Loucy (cell line): ENCODE measurements around the gene WNT4.

Source experiments
- H2AFZ ChIP-seq: fragments of 200-600 bp; sonication (generic); 2 replicates; pipeline ENCODE4 v1.6.0; 2016; ENCODE audit warnings: antibody characterized with exemption, mild to moderate bottlenecking, low read length, moderate library complexity
- H3F3A ChIP-seq: fragments of 200-600 bp; 2 replicates; pipeline ENCODE4 v1.6.0; 2016; ENCODE audit warnings: antibody characterized with exemption, low read depth, mild to moderate bottlenecking
- H3K27me3 ChIP-seq: fragments of 200-600 bp; sonication (generic); 2 replicates; pipeline ENCODE4 v1.6.1; 2014; ENCODE audit warnings: low read length, mild to moderate bottlenecking; ENCODE audit not compliant: insufficient read depth, poor library complexity, severe bottlenecking
- H3K36me3 ChIP-seq: fragments of 200-600 bp; sonication (generic); 2 replicates; pipeline ENCODE4 v1.6.1; 2016; ENCODE audit warnings: low read length; ENCODE audit not compliant: insufficient read depth
- H3K4me1 ChIP-seq: fragments of 200-600 bp; sonication (generic); 2 replicates; pipeline ENCODE4 v1.5.1; 2014; ENCODE audit warnings: low read length, mild to moderate bottlenecking; ENCODE audit not compliant: insufficient read depth, poor library complexity, severe bottlenecking
- H3K4me2 ChIP-seq: fragments of 200-600 bp; sonication (generic); 2 replicates; pipeline ENCODE4 v1.6.0; 2014; ENCODE audit warnings: antibody characterized with exemption, low read length, low read depth, mild to moderate bottlenecking; ENCODE audit not compliant: poor library complexity, severe bottlenecking
- H3K4me3 ChIP-seq: fragments of 200-600 bp; sonication (generic); 2 replicates; pipeline ENCODE4 v1.5.1; 2014; ENCODE audit warnings: low read length, mild to moderate bottlenecking, mixed read lengths; ENCODE audit not compliant: poor library complexity, severe bottlenecking
- H3K79me2 ChIP-seq: fragments of 200-600 bp; sonication (generic); 2 replicates; pipeline ENCODE4 v1.6.1; 2014; ENCODE audit warnings: low read length; ENCODE audit not compliant: insufficient read depth
- H3K9ac ChIP-seq: fragments of 200-600 bp; sonication (generic); 2 replicates; pipeline ENCODE4 v1.6.0; 2014; ENCODE audit warnings: mild to moderate bottlenecking, low read depth, low read length, moderate library complexity; ENCODE audit not compliant: poor library complexity, severe bottlenecking
- H3K9me2 ChIP-seq: fragments of 200-600 bp; sonication (generic); replicated peaks from 2 replicates; pipeline ENCODE4 v1.6.1; 2016; ENCODE audit warnings: low read depth, low read length, mixed read lengths
- H3K9me3 ChIP-seq: fragments of 200-600 bp; sonication (generic); 2 replicates; pipeline ENCODE4 v1.6.1; 2014; ENCODE audit warnings: mild to moderate bottlenecking, antibody characterized with exemption, low read length, low read depth; ENCODE audit not compliant: insufficient read depth
- H4K20me1 ChIP-seq: fragments of 200-600 bp; sonication (generic); 2 replicates; pipeline ENCODE4 v1.6.0; 2014; ENCODE audit warnings: antibody characterized with exemption, low read length, mild to moderate bottlenecking; ENCODE audit not compliant: insufficient read depth, poor library complexity, severe bottlenecking
- EZH2phosphoT487 ChIP-seq: fragments of 200-600 bp; IDR thresholded peaks from 2 replicates; pipeline ENCODE4 v1.6.1; 2018; ENCODE audit warnings: antibody characterized with exemption, mild to moderate bottlenecking, moderate library complexity, borderline replicate concordance
- TF ChIP-seq, protein P1 (sequence below): fragments of 200-600 bp; sonication (generic); conservative IDR thresholded peaks from 2 replicates; pipeline ENCODE4 v1.5.1; 2014; ENCODE audit warnings: mild to moderate bottlenecking, antibody characterized with exemption, low read length

WNT4 gene

DNA sequence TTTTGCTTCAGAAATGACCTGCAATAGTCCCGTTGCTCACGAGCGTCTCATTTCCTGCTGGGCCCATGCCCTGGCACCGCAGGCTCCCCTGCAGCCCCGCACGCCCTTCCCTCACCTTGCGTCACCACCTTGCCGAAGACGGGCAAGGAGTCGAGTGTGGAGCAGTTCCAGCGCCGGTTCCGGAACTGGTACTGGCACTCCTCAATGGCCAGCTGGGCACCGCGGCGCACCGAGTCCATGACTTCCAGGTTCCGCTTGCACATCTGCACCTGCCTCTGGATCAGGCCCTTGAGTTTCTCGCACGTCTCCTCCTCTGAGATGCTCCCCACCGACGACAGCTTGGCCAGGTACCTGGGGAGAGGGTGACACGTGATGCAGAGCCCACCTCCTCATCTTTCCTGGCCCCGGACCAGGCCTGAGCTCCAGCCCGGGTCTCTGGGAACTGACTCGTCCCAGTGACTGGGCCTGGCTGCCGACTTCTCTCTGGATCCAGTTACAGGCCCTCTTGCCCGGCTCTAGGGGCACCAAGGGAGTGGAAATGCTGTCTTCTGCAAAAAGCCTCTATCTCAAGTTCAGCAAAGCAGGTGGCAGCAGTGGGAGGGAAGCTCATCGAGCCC lies 13.3 kb downstream of the WNT4 start:
- Histone ChIP-seq H4K20me1 (no peaks in the 10 kb centered on the region), H3K9ac (no peak overlapping the region), H3F3A (no peaks in the 10 kb centered on the region), H3K79me2 (no peaks in the 10 kb centered on the region), H3K27me3 (no peaks in the 10 kb centered on the region), H3K4me2 (no peak overlapping the region), H3K4me1 (no peaks in the 10 kb centered on the region), H3K9me3 (no peaks in the 10 kb centered on the region), H3K9me2 (no peaks in the 10 kb centered on the region), H3K4me3 (no peak overlapping the region), H2AFZ (no peak overlapping the region), H3K36me3 (no peaks in the 10 kb centered on the region)
- TF ChIP-seq, protein P1, sequence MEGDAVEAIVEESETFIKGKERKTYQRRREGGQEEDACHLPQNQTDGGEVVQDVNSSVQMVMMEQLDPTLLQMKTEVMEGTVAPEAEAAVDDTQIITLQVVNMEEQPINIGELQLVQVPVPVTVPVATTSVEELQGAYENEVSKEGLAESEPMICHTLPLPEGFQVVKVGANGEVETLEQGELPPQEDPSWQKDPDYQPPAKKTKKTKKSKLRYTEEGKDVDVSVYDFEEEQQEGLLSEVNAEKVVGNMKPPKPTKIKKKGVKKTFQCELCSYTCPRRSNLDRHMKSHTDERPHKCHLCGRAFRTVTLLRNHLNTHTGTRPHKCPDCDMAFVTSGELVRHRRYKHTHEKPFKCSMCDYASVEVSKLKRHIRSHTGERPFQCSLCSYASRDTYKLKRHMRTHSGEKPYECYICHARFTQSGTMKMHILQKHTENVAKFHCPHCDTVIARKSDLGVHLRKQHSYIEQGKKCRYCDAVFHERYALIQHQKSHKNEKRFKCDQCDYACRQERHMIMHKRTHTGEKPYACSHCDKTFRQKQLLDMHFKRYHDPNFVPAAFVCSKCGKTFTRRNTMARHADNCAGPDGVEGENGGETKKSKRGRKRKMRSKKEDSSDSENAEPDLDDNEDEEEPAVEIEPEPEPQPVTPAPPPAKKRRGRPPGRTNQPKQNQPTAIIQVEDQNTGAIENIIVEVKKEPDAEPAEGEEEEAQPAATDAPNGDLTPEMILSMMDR, result no peak
- no peak for TF ChIP-seq EZH2phosphoT487

DNA sequence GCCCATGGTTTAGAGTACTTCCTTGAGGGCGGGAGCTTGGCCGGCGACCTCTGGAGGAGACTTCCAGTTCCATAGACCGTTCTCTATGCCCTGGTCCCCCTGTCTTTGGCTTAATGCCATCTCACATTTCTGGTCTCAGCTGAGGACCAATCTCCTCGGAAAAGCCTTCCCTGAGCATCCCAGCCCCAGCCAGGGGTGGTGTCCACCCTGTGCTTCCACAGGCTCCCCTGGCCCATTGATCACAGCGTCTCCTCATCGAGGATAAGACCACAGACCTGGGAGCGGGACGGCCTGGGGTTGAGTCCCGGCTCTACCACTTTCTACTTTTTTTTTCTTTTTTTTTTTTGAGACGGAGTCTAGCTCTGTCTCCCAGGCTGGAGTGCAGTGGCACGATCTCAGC lies 14.5 kb downstream of the WNT4 start:
- TF ChIP-seq EZH2phosphoT487, result no peak
- TF ChIP-seq, protein P1, result no peak
- H3K4me1 ChIP-seq, result no peaks in the 10 kb centered on the region
- no peak overlapping the region for H3K9ac ChIP-seq
- no peak overlapping the region for H2AFZ ChIP-seq
- H3K4me3 ChIP-seq, result no peak overlapping the region
- H3K79me2 ChIP-seq, result no peaks in the 10 kb centered on the region
- H3K27me3 ChIP-seq, result no peaks in the 10 kb centered on the region
- H4K20me1 ChIP-seq, result no peaks in the 10 kb centered on the region
- H3K9me2 ChIP-seq, result no peaks in the 10 kb centered on the region
- no peaks in the 10 kb centered on the region for H3K9me3 ChIP-seq
- H3K36me3 ChIP-seq, result no peaks in the 10 kb centered on the region
- no peaks in the 10 kb centered on the region for H3F3A ChIP-seq
- H3K4me2 ChIP-seq, result no peak overlapping the region

DNA sequence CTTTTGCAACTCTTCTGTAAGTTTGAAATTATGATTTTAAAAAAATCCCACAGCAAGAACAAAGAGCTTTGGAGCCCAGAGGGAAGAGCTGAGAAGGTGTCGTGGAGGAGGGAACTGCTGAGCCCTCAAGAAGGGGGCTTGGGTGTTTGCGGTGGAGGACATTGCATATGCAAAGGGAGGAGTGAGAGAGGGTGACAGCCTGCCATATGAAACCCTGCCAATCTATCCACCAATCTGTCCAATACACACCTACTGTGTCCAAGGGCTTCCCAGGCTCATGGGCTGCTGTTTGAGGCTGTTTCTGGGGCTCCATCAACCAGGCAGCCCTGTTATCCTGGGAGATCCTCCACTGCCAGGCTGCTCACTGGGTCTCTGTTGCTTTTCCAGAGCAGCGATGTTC lies 15.2 kb downstream of the WNT4 start:
- H3K4me3 ChIP-seq, result no peak overlapping the region
- no peaks in the 10 kb centered on the region for H3K27me3 ChIP-seq
- TF ChIP-seq, protein P1, result no peak
- no peak for TF ChIP-seq EZH2phosphoT487
- H4K20me1 ChIP-seq, result no peaks in the 10 kb centered on the region
- H3K9me3 ChIP-seq, result no peaks in the 10 kb centered on the region
- no peak overlapping the region for H3K9ac ChIP-seq
- no peaks in the 10 kb centered on the region for H3K9me2 ChIP-seq
- no peaks in the 10 kb centered on the region for H3K36me3 ChIP-seq
- H3F3A ChIP-seq, result no peaks in the 10 kb centered on the region
- no peaks in the 10 kb centered on the region for H3K79me2 ChIP-seq
- no peak overlapping the region for H3K4me2 ChIP-seq
- H2AFZ ChIP-seq, result no peak overlapping the region
- H3K4me1 ChIP-seq, result no peaks in the 10 kb centered on the region
